Hematopoietic multipotent progenitor cell treated with erythropoietin and hydrocortisone succinate and interleukin-3 and kit ligand, for 15 days (in vitro differentiated cells): ENCODE results near the gene MR1.

Source experiments
- DNase-seq: peaks from one replicate; pipeline ENCODE4 v3.0.0-alpha.2; 2015; ENCODE audit warnings: low spot score

MR1 gene

DNA sequence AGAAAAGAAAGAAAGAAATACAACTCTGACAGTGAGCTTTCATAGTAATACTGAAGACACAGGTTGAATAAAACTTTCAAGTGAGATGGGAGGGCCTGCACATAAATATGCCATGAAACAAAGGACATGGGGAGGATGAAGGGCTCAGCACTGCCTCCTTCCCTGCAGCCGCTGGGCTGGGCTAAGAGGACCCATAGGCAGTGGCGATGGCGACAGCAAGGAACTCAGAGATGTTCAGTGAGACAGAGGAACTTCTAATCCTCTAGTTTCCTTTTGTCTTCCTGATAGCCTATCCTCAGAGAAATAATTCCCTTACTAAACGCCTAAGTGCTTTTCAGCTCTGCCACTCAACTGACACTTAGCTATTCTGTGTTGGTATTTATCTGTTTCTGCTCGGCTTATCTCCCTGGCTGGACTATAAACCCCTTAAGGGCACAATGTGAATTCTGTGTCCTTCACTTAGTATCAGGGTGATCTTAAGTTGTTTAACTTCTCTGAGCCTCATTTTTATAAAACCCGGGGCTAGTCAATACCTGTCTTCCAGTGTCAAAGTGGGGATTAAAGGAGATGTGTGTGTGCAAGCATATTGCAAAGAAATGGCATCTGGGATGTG, 30.3 kb downstream of the MR1 start:
- DNase-seq, result no peak

DNA sequence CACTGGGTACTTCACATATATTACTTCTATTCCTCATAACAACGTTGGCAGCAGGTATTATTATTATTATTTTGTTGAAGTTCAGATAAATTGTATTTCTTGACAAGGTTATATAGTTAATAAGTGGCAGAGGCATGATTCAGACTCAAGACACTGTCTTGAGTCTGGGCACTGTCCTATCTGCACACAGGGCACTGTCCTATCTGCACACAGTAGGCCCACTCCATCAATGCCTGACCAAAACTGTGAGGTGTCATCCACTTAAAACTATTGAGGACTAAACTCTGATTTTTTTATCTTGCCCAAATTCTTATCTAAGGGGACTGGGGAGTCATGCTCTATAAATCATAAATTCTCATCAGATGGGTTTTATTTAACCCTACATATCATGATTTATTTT, 30.9 kb downstream of the MR1 start:
- DNase-seq, result no peak

DNA sequence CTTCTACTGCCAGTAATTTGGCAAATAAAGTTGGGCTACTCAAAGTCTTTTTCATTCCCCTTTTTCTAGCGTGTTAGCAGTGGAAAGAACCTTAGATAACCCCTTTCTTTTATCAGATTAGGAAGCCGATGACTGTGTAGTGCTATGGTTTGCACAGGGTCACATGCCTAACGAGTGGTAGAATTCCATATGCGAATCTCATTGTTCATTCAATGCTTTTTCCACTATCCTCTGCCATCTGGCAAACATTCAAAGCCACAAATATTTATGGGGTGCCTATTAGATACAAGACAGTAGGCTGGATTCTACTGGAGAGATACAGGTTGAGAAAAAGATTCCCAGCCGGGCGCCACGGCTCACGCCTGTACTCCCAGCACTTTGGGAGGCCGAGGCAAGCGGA, 39.9 kb downstream of the MR1 start:
- DNase-seq, result no peak

DNA sequence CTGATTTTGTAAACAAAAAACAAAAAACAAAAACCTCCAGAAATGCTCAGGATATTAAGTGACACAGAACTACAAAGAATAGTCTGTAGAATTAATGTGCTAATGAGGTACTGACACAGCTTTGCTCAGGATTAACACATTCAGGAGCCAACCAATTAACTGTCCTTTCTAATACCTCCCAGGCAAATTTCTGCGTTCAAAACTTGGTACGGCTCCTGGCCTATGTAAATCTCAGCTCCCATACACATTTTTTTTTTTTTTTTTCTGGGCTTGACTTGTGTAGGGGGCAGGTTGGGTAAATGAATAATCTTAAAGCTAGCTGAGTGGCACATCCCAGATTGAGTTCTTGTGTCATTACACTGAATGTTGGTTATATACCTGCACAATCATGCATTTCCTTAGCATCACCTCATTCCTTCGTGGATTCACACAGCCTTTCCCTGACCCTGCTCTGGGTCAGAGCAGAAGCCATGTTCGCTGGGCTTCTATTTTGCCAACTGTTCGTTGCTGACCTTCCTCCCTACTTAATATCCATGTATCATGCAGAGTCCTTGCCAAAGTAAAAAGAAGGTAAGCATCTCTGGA, 42.1 kb downstream of the MR1 start:
- DNase-seq, result no peak

DNA sequence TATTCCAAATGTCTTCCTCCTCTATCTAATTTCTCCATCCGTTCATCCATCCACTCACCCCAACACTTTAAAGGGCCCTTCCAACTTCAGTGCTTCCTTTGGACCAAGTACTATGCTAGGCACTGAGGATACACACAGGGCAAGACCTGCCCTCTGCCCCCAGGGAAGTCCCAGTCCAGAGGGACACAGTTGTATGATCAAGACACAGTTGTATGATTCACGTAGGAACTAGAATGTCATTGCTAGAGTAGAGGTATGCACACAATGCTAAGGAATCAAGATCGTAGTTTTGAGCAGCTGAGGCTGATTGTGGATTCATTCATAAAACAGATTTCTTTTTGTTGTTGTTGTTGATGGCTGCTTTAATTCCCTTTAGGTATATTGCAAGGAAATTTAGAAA, 43.1 kb downstream of the MR1 start:
- no peak for DNase-seq

DNA sequence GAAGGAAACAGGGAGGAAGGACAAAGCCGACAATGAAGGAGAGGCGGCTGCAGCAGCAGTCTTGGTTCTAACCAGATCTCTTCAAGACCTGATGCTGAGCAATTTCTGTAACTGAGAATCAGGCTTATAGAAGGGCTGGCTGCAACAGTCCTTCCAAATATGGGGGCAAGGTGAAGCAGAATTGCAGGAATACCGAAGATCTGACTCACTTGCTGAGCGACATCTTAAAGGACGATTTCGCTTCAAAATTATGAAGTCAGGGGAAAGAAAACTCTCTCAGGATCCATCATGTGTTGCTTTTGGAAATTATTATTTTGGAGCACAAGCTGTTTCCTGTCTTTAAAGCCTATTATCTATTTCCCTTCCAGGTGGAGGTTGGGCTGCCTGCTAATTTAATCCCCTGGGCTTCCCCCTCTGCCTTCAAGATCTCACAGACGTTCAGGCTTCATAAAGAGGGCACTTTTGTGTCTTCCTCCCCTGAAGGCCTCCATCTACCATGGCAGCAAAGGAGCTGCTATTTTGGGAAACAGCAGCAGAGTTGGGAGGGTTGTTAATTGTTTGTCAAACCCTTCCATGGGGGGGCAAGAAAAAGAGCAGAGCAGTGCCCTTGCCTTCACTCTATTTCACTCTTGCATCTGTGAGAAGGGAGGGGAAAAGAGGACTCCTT, 43.9 kb downstream of the MR1 start:
- no peak for DNase-seq

DNA sequence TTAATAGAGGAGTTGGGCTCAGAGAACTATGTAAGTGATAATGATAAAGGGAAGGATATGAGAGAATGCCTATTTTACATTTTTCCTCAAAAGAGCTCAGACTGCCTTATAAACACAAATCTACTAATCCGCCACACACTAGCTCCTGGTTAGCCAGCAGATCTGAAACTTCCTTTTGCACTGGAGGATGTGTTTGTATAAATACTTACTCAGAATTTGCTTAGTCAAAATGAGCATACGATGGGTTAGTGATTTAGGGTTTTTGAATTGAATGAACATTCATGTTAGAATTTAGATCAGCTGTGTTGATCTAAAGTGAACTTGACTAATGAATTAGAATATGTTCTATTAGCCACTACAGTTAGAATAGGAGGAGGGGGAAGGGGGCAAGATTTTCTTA, 45.6 kb downstream of the MR1 start:
- no peak for DNase-seq

DNA sequence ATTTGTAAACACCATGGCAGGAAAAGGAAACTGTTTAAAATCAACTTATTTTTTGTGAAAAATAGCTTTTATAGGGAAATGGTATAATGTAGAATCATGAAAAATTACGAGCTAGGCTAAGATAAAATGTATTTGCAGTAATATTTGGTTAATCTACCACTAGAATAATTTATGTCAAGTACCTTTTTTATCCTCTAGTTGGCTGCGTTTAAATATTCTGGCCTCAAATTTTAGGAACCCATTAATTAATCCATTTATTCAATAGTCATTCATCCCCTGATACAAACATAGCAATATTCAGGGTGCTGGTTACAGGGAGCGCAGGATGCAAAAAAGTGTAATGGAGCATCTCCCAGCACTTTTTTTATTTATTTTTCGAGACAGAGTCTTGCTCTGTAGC, 46.1 kb downstream of the MR1 start:
- no peak for DNase-seq

DNA sequence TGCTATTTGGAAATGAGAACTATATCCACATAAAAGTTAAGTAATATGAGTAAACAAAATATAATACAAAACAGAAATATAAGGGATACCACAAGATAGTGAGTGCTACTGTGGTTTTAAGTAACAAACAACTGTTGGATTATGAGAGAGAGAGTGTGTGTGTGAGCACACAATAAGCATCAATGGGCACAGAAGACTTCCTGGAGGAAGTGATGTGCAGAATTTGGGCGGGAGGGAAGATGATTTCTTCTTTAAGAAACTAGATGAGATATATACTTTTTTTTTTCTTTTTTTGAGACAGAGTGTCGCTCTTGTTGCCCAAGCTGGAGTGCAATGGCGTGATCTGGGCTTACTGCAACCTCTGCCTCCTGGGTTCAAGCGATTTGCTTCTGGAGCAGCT, 46.8 kb downstream of the MR1 start:
- DNase-seq, result no peak

DNA sequence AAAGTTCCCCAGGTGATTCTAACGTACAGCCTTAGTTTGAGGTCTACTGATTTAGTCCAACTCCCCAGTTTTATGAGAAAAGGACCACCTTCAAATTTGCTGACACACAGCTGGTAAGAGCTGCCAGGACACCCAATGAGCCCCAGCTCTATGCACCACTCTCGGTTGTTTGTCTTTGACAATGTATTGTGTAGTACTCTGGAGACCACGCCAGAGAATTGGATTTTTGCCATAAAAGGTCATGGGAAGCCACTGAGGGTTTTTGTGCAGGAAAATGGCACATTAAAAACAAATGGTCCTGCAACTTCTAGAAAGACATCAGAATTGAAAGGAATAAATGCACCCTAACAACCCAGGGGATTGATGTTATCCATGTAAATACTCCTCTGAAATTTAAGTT, 47.6 kb downstream of the MR1 start:
- no peak for DNase-seq

DNA sequence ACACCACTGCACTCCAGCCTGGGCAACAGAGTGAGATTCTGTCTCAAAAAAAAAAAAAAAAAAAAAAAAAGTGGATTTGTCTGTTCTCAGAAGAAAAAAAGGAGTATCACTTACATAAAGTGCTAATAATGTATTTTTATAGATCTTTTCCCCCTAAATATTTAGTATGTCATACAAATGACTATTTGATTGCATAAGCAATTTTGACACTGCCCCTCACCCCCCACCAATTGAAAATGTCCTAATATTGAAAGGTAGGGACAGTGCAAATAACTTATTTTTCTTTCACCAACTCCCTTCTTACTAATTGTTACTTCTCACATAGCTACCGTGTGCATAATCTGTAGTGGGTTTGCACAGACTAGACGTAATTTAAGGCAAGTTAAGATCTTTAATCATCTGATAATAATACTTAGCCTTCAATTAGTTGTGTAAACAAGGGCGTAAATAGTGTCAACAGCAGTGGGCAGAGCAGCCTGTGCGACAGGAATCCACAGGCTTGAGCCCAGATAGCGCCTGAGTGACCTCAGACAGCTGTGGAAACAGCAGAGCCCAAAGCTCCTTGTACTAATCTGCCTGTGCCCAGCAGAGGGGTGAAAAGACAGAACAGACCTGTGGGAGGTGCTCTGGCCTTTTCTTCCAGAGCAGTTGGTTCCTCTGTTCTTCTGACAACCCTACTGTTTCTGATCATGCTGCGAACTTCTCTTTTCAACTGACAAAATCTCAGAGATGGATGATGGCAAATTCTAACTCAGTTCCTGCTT, 50.2 kb downstream of the MR1 start:
- peak; percentile 60 for DNase-seq

DNA sequence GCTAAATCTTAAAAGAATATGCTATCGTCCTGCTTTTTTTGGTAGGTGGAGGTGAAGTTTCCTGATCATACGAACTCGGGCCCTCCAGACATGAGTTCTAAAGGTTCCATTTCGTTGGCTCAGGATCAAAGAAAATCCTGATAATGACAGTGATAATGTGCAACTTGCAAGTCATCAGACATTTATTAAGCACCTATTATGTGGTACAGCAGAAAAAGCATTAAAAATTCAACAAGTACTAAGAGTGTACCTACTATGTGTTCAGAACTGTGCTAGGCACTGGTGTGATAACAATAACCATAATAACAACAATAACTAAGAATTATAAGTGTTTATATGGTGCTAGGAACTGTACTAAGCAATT, 50.8 kb downstream of the MR1 start:
- no peak for DNase-seq

DNA sequence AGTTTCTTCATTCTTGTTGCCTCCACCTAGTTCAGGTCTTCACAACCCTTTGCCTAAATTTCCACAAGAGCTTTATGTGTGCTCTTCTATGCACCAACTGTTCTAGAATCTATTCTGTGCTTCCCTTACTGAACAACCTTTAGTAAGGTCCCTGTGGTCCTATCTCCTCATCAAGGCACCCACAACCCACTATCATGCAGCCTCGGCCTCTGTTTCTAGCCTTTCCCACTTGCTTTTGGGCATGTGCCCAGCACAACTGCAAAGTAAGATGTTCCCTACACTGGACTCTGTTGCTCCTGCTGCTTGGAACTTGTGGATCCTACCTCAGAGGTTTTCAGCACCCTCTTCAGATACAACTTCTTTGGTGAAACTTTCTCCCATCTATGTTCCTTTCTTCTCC, 52.3 kb downstream of the MR1 start:
- DNase-seq, result no peak

DNA sequence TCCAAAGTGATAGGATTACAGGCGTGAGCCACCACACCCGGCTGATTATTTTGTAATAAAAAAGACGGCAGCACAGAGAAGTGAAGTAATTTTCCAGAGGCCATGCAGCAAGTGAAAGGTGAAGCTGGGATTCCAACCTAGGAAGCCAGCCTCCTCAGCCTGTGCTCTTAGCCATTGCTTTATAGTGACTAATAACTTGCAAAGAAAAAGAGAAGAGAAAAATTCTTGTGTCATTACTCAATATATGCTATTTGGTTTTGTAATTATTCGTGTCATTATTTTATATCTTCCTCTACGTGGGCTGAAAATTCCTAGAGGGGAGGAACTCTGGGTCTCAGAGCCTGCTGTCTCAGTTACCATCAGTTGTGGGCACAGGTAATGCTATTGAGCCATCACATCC, 53.1 kb downstream of the MR1 start:
- no peak for DNase-seq

DNA sequence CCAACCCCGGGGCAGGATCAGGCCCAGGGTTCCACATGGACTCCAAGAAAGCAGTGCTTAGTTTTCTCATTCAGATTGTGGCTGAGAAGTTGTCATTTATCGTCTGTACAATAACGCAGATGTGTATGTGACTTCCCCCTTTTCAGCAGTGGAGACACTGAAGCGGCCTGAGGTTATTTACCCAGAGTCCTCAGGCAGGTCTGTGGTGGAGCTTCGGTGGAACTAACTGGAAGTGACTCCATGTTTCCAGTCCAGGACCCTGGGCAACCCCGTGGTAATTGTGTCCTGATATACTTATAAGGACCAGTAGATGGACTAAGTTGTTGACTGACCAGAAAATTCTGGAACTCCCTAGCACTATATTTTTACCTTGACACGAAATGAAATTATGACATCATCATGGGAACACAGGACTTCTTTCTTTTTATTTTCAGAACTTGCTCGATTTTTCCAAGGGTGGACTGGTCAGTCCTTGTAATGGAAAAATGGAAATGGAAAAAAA, 53.7 kb downstream of the MR1 start:
- DNase-seq, result no peak

DNA sequence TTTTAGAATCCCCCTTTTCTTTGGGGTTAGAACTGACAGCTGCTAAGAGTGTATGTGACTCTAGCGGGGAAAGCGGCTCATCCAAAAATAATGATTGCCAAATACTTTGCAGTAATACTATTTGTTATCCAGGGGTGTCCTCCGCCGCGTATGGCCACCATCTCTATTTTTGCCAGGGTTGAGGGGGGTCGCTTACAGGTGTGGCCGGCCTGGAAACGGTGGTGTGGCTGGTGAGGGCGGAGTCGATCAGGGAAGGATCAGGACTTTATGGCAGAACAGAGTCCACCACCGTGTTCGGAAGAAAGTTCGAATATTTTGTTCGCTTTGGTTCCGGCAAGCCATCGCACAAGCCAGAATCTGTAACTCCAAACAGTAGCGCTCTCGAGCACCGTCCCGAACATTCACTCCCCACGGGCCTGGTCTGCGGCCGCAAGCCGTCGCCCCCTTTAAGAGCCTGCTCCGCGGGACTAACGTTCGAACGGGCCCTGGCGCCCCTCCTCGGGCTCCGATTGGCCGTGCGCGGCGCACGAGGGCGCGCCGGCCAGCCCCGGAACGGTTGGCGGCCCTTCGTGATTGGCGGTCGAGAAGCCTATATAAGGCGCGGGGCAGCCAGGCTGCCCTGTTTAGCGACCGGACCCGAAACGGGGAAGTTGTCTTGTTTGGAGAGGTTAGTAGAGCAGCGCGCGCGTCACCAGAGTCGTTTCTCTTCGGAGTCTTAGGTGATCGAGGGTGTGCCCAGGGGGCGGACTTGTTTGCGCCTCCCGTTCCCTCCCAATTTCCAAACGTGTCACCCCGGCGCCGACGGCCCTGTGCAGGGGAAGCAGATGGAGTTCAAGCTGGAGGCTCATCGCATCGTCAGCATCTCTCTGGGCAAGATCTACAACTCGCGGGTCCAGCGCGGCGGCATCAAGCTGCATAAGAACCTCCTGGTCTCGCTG, 54.6 kb downstream of the MR1 start, which contains the start of gene IER5:
IER5 (plus strand) TSS at position 622 of the 938 bp plus-strand sequence; CDS start at position 825, 203 bp downstream.
- peak; percentile 97 for DNase-seq

DNA sequence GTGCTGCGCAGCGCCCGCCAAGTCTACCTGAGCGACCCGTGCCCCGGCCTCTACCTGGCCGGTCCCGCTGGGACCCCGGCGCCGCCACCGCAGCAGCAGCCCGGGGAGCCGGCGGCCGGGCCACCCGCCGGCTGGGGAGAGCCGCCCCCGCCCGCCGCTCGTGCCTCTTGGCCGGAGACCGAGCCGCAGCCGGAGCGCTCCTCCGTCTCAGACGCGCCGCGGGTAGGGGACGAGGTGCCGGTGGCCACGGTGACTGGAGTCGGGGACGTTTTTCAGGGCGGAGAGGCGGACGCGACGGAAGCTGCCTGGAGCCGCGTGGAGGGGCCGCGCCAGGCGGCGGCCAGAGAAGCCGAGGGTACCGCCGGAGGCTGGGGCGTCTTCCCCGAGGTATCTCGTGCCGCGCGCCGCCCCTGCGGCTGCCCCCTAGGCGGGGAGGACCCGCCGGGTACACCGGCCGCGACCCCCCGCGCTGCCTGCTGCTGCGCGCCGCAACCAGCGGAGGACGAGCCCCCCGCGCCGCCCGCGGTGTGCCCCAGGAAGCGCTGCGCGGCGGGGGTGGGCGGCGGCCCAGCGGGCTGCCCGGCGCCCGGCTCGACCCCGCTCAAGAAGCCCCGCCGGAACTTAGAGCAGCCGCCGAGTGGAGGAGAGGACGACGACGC, 55.4 kb downstream of the MR1 start:
- DNase-seq, result peak; percentile 46

DNA sequence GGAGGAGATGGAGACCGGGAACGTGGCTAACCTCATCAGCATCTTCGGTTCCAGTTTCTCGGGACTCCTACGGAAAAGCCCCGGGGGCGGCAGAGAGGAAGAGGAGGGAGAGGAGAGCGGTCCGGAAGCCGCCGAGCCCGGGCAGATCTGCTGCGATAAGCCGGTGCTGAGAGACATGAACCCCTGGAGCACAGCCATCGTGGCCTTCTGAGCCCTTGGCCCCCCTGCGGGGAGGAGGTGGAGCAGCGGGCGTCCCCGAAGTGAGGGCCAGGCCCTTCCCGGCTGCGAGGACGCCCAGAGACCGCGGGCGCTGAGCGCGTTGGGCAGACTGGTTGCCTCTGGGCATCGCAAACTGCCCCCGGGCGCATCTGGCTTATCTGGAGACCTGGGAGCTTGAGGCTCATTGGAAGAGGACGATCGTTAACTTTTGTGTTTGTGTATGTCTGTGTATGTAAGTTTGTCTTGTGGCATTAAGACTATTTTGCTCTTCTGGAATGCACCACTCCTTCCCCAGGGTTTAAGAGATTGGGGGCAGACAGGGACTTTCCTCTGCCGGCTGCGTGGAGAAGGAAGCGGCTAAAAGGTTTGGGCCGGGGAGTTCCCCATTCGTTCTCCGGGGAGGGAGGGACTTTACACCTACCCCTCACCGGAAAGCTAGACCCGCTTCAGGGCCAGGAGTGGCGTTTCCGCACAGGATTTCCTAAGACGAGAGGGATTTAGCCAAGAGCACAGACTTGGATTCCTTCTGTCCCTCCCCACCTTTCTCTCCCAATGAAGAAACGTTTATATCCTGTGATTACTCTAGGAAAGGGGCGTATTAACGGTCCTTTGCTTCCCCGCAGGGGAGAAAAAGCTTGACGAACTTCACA, 56.1 kb downstream of the MR1 start:
- DNase-seq, result peak; percentile 81

DNA sequence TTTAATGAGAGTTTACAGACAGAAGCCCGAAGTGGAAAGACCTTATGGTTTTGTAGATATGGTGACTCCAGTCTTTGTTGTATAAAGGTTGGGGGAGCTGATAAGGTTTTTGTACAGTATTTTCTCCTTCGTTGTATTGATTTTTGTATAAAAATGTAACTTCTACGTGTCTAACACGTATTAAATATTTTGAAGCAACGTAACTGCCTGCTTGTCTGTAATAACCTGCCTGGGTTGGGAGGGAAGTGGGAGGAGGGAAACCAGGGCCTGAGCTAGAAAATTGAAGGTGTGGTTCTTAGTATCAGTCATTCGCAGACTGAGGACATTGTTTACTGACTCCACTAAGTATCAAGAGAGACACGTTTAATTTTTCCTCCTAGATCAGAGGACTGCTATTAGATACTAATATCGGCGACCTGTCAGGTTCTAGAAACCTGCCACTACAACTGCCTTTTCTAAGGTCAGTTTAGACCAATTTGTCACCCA, 56.9 kb downstream of the MR1 start:
- DNase-seq, result peak; percentile 68
